Kasumi-1 (cell line): ENCODE results near the gene NR1H2.
A peak's percentile ranks its signal among the peaks of the same experiment; 100 is the strongest.
"Not testable (repeated sequence)": the region's sequence is repeated elsewhere in the genome, so short reads cannot be mapped to it uniquely, and the experiment has no call there.

Experiments
- DNase-seq, 2 experiments: peaks; one replicate each; lab custom pipeline; 2025; lab: John Stamatoyannopoulos, UW

The NR1H2 gene

GRCh38 chr19:50344661-50345318, 31.5 kb upstream of the NR1H2 start:
- DNase-seq = no peak

- not testable (repeated sequence) for DNase-seq
Observed at GRCh38 chr19:50347089-50347581, 29.1 kb upstream of the NR1H2 start.

GRCh38 chr19:50349277-50350057, 26.8 kb upstream of the NR1H2 start:
- DNase-seq = no peak

- DNase-seq = no peak
Observed at GRCh38 chr19:50352242-50352641, 24.0 kb upstream of the NR1H2 start.

- not testable (repeated sequence) for DNase-seq
Observed at GRCh38 chr19:50353487-50353880, 22.8 kb upstream of the NR1H2 start.

- no peak for DNase-seq
Observed at GRCh38 chr19:50356691-50357177, 19.5 kb upstream of the NR1H2 start.

- DNase-seq = peak; percentile 14 to 60
Observed at GRCh38 chr19:50357178-50358100, 18.8 kb upstream of the NR1H2 start.

- no peak for DNase-seq
Observed at GRCh38 chr19:50358483-50359327, 17.6 kb upstream of the NR1H2 start.

GRCh38 chr19:50359328-50359818, 16.9 kb upstream of the NR1H2 start:
- no peak for DNase-seq

GRCh38 chr19:50361290-50362029, 14.8 kb upstream of the NR1H2 start:
- no peak for DNase-seq

- DNase-seq = no peak
Observed at GRCh38 chr19:50362030-50362412, 14.2 kb upstream of the NR1H2 start.

- no peak for DNase-seq
Observed at GRCh38 chr19:50362656-50363424, 13.4 kb upstream of the NR1H2 start.

- no peak for DNase-seq
Observed at GRCh38 chr19:50365434-50366306, 10.6 kb upstream of the NR1H2 start, which contains the start of gene NAPSA. Gene NAPSA, minus strand, starts transcription at chr19:50365639. Its CDS starts 18 bp downstream, at chr19:50365621.

GRCh38 chr19:50368649-50369570, 7.3 kb upstream of the NR1H2 start:
- DNase-seq = peak; percentile 66 to 73

- DNase-seq = no peak
Observed at GRCh38 chr19:50371914-50372475, 4.3 kb upstream of the NR1H2 start.

- no peak for DNase-seq
Observed at GRCh38 chr19:50377051-50377461, 799 bp downstream of the NR1H2 start.

GRCh38 chr19:50377517-50377916, 1.3 kb downstream of the NR1H2 start:
- DNase-seq = no peak
